Right lobe of liver (tissue), 6 donors: Measurements from ENCODE around the gene MAEL. TPM values are rescaled to one million over a fixed set of nuclear protein-coding genes. Genes with fewer than 3 reads are reported as not detected.
A peak's percentile ranks its signal among the peaks of the same experiment; 100 is the strongest.
"Not testable (repeated sequence)": the region's sequence is repeated elsewhere in the genome, so short reads cannot be mapped to it uniquely, and the experiment has no call there.

Experiments used
- ATAC-seq, 4 donors: fragments of 200-7000 bp; cut with Tn5 transposase; one replicate each; pipeline ENCODE4 v1.9.1; 2020; ENCODE audit warnings: mild to moderate bottlenecking in 4 of 4, moderate library complexity in 4 of 4
- DNase-seq, 3 donors: peaks; one replicate each; pipeline ENCODE4 v3.0.0-alpha.2; 2020
- H3K27ac ChIP-seq, 3 donors: fragments of 200-600 bp; one replicate each; pipeline ENCODE4 v1.8.0; 2022
- H3K27me3 ChIP-seq, 2 donors: fragments of 200-600 bp; one replicate each; pipeline ENCODE4 v1.8.0; 2022
- H3K36me3 ChIP-seq, 4 donors: fragments of 200-600 bp; sonication (generic) in 1 of 4; one replicate each; pipeline versions ENCODE4 v1.5.1 to v1.8.0; 2017 to 2022; ENCODE audit warnings: control low read depth in 1 of 4
- H3K4me1 ChIP-seq, 4 donors: fragments of 200-600 bp; sonication (generic) in 1 of 4; one replicate each; pipeline versions ENCODE4 v1.5.1 to v1.8.0; 2017 to 2022; ENCODE audit warnings: control low read depth in 1 of 4
- H3K4me3 ChIP-seq, 3 donors: fragments of 200-600 bp; one replicate each; pipeline ENCODE4 v1.8.0; 2022
- H3K9me3 ChIP-seq, 4 donors: fragments of 200-600 bp; sonication (generic) in 1 of 4; one replicate each; pipeline versions ENCODE4 v1.5.1 to v1.8.0; 2017 to 2022; ENCODE audit warnings: control low read depth in 1 of 4
- CTCF ChIP-seq, 4 donors: fragments of 200-600 bp in 3 of 4; fragments of 450-650 bp in 1 of 4; IDR thresholded peaks; one replicate each; pipeline versions ENCODE4 v1.5.1 to v1.8.0; 2016 to 2022; ENCODE audit warnings: antibody characterized with exemption in 4 of 4, mild to moderate bottlenecking in 2 of 4
- POLR2A ChIP-seq: fragments of 450-650 bp; IDR thresholded peaks from one replicate; pipeline ENCODE4 v1.6.1; 2017; ENCODE audit warnings: antibody characterized with exemption, mild to moderate bottlenecking
- WGBS: methylation state at CpG from one replicate; pipeline ENCODE4 v1.1.6; 2018; ENCODE audit warnings: low coverage, low lambda C conversion rate; ENCODE audit not compliant: insufficient coverage; ENCODE audit errors: missing lambda C conversion rate; 5-methylcytosine and 5-hydroxymethylcytosine counted together
- intact Hi-C, 2 donors: fragments of 100-400 bp; cut with DNase I; formaldehyde crosslinking; loops; one replicate each; pipeline versions ENCODE4 v1.11.2 to v1.14.1; 2022
- total RNA-seq, 6 experiments: library from RNA; depleted of rRNA in 2 of 6; stranded (reverse); fragments of >200 nt in 2 of 6; fragmentation: NEBNext Ultra II Directional in 3 of 6; extraction: Animal tissue kit (Norgen Biotek cat#: 25700) in 3 of 6; gene quantifications; one replicate each; pipeline versions ENCODE4 v1.1.0 to v1.2.4, GENCODE V29; 2016 to 2023
- donor health status: DM: no; HTN: yes; CAD: no.
- donor health status: DM: no; HTN: no; CAD: no.
- donor health status: DM: no; HTN: no; CAD: no.
- donor health status: DM: no; HTN: yes; CAD: no.
- donor health status: DM: no; HTN: yes; CAD: no.

MAEL gene
- total RNA-seq, 6 experiments from 2014 or later, result 0.15 TPM; not detected in 5

- 79% methylated on average over 7 of the region's 8 CpGs for WGBS
- ATAC-seq (no peak), DNase-seq (no peak)
- intact Hi-C loops, result no loop called here
- TF ChIP-seq CTCF (IDR thresholded peaks at IDR 0.05) (no peak), POLR2A (no peak)
- Histone ChIP-seq H3K4me3 (no peak overlapping the region), H3K36me3 (no peaks in the 10 kb centered on the region), H3K9me3 (no peaks in the 10 kb centered on the region), H3K27ac (no peak overlapping the region), H3K27me3 (no peaks in the 10 kb centered on the region), H3K4me1 (peaks cover 0 to 10% (median 0%) of the 10 kb centered on the region in 4 donors)
Observed at GRCh38 chr1:167013108-167013929, 24.2 kb downstream of the MAEL start.

- DNase-seq, result no peak
- TF ChIP-seq CTCF (IDR thresholded peaks at IDR 0.05), result no peak
- TF ChIP-seq POLR2A, result no peak
- Histone ChIP-seq H3K9me3 (no peaks in the 10 kb centered on the region), H3K27me3 (no peaks in the 10 kb centered on the region), H3K36me3 (no peaks in the 10 kb centered on the region), H3K4me3 (no peak overlapping the region), H3K27ac (no peak overlapping the region), H3K4me1 (peaks cover 0 to 10% (median 0%) of the 10 kb centered on the region in 4 donors)
- 19% methylated on average over 6 of the region's 6 CpGs for WGBS
- ATAC-seq, result peak in 2 of 4 donors; percentile 31 to 44
- intact Hi-C loops, result no loop called here
Observed at GRCh38 chr1:167016100-167016750, 27.1 kb downstream of the MAEL start.

- H3K4me1 ChIP-seq, result no peaks in the 10 kb centered on the region
- ATAC-seq, result no peak
- intact Hi-C loops, result no loop called here
- TF ChIP-seq CTCF (IDR thresholded peaks at IDR 0.05), result no peak
- no peak for TF ChIP-seq POLR2A
- WGBS, result 87% methylated on average over 1 of the region's 1 CpG
- no peaks in the 10 kb centered on the region for H3K27me3 ChIP-seq
- no peaks in the 10 kb centered on the region for H3K36me3 ChIP-seq
- H3K27ac ChIP-seq, result no peak overlapping the region
- H3K4me3 ChIP-seq, result no peak overlapping the region
- no peaks in the 10 kb centered on the region for H3K9me3 ChIP-seq
- DNase-seq, result no peak
Observed at GRCh38 chr1:167022384-167022783, 33.3 kb downstream of the MAEL start.

GRCh38 chr1:167029553-167029952, 40.5 kb downstream of the MAEL start:
- ATAC-seq, H3K27ac ChIP-seq, H3K9me3 ChIP-seq, H3K27me3 ChIP-seq, DNase-seq, intact Hi-C loops, H3K4me3 ChIP-seq, H3K36me3 ChIP-seq, H3K4me1 ChIP-seq: not testable (repeated sequence)
- 80% methylated on average over 4 of the region's 27 CpGs for WGBS

GRCh38 chr1:167033646-167034045, 44.6 kb downstream of the MAEL start:
- intact Hi-C loops, result no loop called here

More at GRCh38 chr1:167033646-167034045, 44.6 kb downstream of the MAEL start:
- TF ChIP-seq CTCF (IDR thresholded peaks at IDR 0.05), result no peak
- no peak for TF ChIP-seq POLR2A
- no peak overlapping the region for H3K4me3 ChIP-seq
- WGBS, result 27% methylated on average over 2 of the region's 2 CpGs
- no peaks in the 10 kb centered on the region for H3K27me3 ChIP-seq
- ATAC-seq (peak; percentile 53 to 79 (median 73)), DNase-seq (no peak)
- H3K9me3 ChIP-seq, result no peaks in the 10 kb centered on the region
- H3K27ac ChIP-seq, result no peak overlapping the region
- no peaks in the 10 kb centered on the region for H3K36me3 ChIP-seq
- H3K4me1 ChIP-seq, result peaks cover 0 to 4% (median 0%) of the 10 kb centered on the region in 4 donors
